Medulla oblongata (tissue), 1 donor: ENCODE results near the gene CTSL.
"Not testable (repeated sequence)": the region's sequence is repeated elsewhere in the genome, so short reads cannot be mapped to it uniquely, and the experiment has no call there.

ENCODE experiments used
- DNase-seq: peaks from one replicate; pipeline ENCODE4 v3.0.0-alpha.2; 2015; ENCODE audit errors: extremely low spot score

The CTSL gene

GRCh38 chr9:87722393-87723088 is 3.4 kb upstream of the CTSL start:
- peak; percentile 82 for DNase-seq

DNA sequence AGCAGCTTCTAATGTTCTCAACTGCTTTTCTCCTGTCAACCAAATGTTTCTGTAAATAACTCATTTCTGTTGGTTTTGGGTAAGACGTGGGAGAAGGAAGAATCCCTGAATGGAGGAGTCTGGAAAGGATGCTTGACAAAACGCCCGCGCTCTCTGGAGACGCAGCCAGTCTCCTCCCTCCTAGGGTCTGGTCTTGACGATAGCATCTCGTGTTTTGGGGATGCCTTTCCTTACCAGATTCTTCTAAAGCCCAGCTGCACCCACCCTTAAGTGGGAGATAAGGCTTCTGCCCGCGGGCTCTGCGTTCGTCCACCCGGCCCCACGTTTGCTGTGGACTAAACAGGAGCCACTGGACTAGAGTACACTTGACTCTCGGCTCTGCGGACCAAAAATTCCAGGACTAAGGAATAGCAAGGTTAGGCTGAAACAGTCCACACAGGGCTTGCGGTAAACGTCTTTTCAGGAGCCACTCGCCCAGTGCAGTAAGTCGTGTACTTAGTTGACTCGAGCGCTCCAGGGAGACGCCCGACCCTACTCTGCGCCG is 491 bp upstream of the CTSL start:
- DNase-seq = peak; percentile 68

GRCh38 chr9:87729246-87729645 is 3.3 kb downstream of the CTSL start:
- no peak for DNase-seq

- no peak for DNase-seq
Measured at GRCh38 chr9:87731321-87731720, 5.4 kb downstream of the CTSL start.

GRCh38 chr9:87732344-87732743 is 6.4 kb downstream of the CTSL start:
- no peak for DNase-seq

DNA sequence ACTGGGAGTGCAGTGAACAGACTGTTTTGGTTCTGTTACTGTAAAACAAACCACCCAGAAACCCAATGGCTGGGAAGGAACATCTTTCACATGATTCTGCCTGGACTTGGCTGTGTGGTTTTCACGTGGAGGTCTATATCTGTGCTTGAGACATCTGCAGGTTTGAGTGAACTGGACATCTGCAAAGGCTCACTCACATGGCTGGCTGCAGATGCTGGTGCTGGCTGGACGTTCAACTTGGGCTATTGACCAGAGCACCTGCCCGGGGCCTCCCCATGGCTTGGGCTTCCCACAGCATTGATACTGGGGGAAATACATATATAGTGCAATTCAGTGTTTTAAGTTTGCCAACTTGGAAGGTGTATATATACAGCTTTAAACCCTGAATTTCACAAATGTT is 6.8 kb downstream of the CTSL start:
- no peak for DNase-seq

- DNase-seq = no peak
Measured at GRCh38 chr9:87733273-87734052, 7.5 kb downstream of the CTSL start.

GRCh38 chr9:87734106-87734505 is 8.2 kb downstream of the CTSL start:
- no peak for DNase-seq

- no peak for DNase-seq
Measured at GRCh38 chr9:87739546-87739945, 13.6 kb downstream of the CTSL start.

DNA sequence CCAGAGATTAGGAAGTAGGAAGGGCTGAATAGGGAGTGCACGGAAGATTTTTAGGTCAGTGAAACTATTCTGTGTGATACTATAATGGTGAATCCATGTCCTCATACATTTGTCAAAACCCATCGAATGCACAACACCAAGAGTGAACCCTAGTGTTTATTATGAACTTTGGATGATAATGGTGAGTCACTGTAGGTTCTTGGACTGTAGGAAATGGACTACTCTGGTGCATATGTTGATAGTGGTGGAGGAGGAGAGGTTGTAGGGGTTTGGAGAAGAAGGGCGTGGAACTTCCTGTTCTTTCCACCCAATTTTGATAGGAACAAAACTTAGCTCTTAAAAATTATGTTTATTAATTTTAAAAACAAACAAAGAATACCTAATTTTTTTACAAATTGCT is 14.3 kb downstream of the CTSL start:
- no peak for DNase-seq

DNA sequence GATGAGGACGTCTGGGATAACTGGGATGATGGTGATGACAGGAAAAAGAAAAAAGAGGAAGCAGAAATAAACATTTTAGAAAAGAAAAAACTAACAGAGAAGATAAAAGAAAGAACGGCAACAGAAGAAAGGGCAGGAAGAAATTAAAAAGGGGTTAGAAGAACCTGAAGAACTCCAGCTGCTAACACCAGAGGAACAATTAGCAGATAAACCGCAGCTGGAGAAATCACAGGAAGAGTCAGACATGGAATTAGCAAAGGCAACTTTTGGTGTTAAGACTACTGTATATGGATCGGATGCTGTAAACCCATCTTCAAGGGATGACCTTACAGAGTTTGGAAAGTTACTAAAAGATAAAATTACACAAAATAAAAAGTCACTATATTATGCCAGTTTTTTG is 15.4 kb downstream of the CTSL start:
- no peak for DNase-seq

GRCh38 chr9:87741891-87742290 is 16.0 kb downstream of the CTSL start:
- DNase-seq = no peak

- DNase-seq = no peak
Measured at GRCh38 chr9:87742813-87743428, 17.0 kb downstream of the CTSL start.

DNA sequence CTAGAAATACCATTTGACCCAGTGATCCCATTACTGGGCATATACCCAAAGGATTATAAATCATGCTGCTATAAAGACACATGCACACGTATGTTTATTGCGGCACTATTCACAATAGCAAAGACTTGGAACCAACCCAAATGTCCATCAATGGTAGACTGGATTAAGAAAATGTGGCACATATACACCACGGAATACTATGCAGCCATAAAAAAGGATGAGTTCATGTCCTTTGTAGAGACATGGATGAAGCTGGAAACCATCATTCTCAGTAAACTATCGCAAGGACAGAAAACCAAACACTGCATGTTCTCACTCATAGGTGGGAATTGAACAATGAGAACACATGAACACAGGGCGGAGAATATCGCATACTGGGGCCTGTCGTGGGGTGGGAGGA is 18.3 kb downstream of the CTSL start:
- not testable (repeated sequence) for DNase-seq

GRCh38 chr9:87746186-87746585 is 20.3 kb downstream of the CTSL start:
- DNase-seq = no peak

- no peak for DNase-seq
Measured at GRCh38 chr9:87748881-87749280, 23.0 kb downstream of the CTSL start.

- no peak for DNase-seq
Measured at GRCh38 chr9:87749335-87750035, 23.6 kb downstream of the CTSL start.

- DNase-seq = no peak
Measured at GRCh38 chr9:87750726-87751125, 24.8 kb downstream of the CTSL start.

GRCh38 chr9:87751423-87751822 is 25.5 kb downstream of the CTSL start:
- DNase-seq = no peak

GRCh38 chr9:87751868-87752267 is 25.9 kb downstream of the CTSL start:
- no peak for DNase-seq

- no peak for DNase-seq
Measured at GRCh38 chr9:87753313-87753712, 27.4 kb downstream of the CTSL start.

GRCh38 chr9:87758330-87758729 is 32.4 kb downstream of the CTSL start:
- not testable (repeated sequence) for DNase-seq
